SK-N-DZ (cell line): ENCODE data around the gene ZNF592.

Experiments used
- DNase-seq: peaks from one replicate; pipeline ENCODE4 v3.0.0-alpha.2; 2015; ENCODE audit warnings: low spot score
- small RNA-seq, 2 experiments: library from RNA; depleted of rRNA; stranded (forward); fragments of <200 nt; gene quantifications; one replicate each; pipeline ENCODE3, GENCODE V24; 2014

The ZNF592 gene

GRCh38 chr15:84855136-84855535 lies 106.7 kb downstream of the ZNF592 start:
- no peak for DNase-seq

- DNase-seq, result no peak
Observed at GRCh38 chr15:84855765-84856164, 107.4 kb downstream of the ZNF592 start.

Small RNA genes lying within 50 kb of the gene (small RNA-seq; reads per million reads assigned to genes)
- 0 reads per million in 2 experiments for gene RF00402
